ENCODE results near the gene ABCD3. TPM values are rescaled to one million over a fixed set of nuclear protein-coding genes. Genes with fewer than 3 reads are reported as not detected.

The ABCD3 gene
- polyA plus RNA-seq, 1 of the 3 experiments (the other 2 are of a cell fraction): 6.5 TPM

DNA sequence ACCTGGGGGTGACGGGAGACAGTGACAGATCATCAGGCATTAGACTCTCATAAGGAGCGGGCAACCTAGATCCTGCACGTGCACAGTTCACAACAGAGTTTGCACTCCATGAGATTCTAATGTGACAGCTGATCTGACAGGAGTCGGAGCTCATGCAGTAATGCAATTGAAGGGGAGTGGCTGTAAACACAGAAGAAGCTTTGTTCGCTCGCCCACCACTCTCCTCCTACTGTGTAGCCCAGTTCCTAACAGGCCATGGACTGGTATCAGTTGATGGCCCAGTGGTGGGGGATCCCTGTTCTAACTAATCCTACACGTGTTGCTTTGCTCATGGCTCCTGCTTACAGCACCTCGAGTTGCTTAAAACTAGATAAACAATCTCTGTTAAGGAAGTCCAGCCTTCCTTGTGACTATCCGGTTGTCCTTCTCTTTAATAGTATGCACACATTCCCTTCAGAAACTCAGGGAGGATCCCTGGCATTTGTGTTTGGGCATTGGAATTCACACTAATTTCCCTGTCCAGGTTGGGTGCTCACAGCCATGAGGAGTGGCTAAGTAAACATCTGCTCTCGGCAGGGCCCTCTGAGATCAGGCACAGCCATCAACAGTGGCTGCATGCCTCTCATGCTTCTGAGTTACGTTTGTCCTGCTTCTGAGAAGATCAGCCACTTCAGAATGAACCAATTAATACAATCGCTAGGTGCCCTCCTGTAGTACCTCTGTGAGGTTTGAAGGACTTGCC is 144.5 kb downstream of the ABCD3 start:
- Histone ChIP-seq H4K20me1 (ENCODE audit: insufficient read depth) (no peaks in the 10 kb centered on the region), H3K27me3 (ENCODE audit: insufficient read depth) (no peaks in the 10 kb centered on the region), H3K9me3 (no peaks in the 10 kb centered on the region), H3K27ac (ENCODE audit: low read depth in 2 of 2, low read length in 1 of 2) (no peak overlapping the region), H3F3A (replicated peaks; ENCODE audit: insufficient read depth) (no peaks in the 10 kb centered on the region), H3K9me2 (no peaks in the 10 kb centered on the region), H3K4me1 (ENCODE audit: control insufficient read depth in 1 of 2, insufficient read depth in 2 of 2, low read depth in 1 of 2, low read length in 1 of 2) (no peaks in the 10 kb centered on the region), H2AFZ (ENCODE audit: low read depth) (no peak overlapping the region), H3K9ac (no peak overlapping the region), H3K4me3 (ENCODE audit: low read depth in 2 of 2, low read length in 1 of 2) (no peak overlapping the region), H3K36me3 (replicated peaks in 1 of 2; ENCODE audit: control insufficient read depth in 1 of 2, insufficient read depth in 2 of 2, low read length in 1 of 2) (no peaks in the 10 kb centered on the region), H3K79me2 (ENCODE audit: insufficient read depth) (no peaks in the 10 kb centered on the region), H3K4me2 (no peak overlapping the region)
- WGBS (ENCODE audit: low lambda C conversion rate): 67% methylated on average over 11 of the region's 12 CpGs
- ChIA-PET CTCF (interaction anchor here (0.8 kb wide), 1 partner anchor 13 kb away, joined by 3 read pairs; no protein-coding TSS in a partner anchor), POLR2A (no interaction called here)
- DNase-seq: no peak
- no peak for TF ChIP-seq MXI1 (IDR thresholded peaks at IDR 0.05; ENCODE audit: low read depth, low read length)
- no peak for TF ChIP-seq SMC3 (IDR thresholded peaks at IDR 0.05; ENCODE audit: low read depth, low read length)
- no peak for TF ChIP-seq TCF12 (IDR thresholded peaks at IDR 0.05)
- TF ChIP-seq, protein P1, sequence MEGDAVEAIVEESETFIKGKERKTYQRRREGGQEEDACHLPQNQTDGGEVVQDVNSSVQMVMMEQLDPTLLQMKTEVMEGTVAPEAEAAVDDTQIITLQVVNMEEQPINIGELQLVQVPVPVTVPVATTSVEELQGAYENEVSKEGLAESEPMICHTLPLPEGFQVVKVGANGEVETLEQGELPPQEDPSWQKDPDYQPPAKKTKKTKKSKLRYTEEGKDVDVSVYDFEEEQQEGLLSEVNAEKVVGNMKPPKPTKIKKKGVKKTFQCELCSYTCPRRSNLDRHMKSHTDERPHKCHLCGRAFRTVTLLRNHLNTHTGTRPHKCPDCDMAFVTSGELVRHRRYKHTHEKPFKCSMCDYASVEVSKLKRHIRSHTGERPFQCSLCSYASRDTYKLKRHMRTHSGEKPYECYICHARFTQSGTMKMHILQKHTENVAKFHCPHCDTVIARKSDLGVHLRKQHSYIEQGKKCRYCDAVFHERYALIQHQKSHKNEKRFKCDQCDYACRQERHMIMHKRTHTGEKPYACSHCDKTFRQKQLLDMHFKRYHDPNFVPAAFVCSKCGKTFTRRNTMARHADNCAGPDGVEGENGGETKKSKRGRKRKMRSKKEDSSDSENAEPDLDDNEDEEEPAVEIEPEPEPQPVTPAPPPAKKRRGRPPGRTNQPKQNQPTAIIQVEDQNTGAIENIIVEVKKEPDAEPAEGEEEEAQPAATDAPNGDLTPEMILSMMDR (IDR thresholded peaks at IDR 0.05): no peak
- TF ChIP-seq, protein P2, sequence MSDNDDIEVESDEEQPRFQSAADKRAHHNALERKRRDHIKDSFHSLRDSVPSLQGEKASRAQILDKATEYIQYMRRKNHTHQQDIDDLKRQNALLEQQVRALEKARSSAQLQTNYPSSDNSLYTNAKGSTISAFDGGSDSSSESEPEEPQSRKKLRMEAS (IDR thresholded peaks at IDR 0.05; ENCODE audit: low read depth): no peak
- TF ChIP-seq, protein P3, sequence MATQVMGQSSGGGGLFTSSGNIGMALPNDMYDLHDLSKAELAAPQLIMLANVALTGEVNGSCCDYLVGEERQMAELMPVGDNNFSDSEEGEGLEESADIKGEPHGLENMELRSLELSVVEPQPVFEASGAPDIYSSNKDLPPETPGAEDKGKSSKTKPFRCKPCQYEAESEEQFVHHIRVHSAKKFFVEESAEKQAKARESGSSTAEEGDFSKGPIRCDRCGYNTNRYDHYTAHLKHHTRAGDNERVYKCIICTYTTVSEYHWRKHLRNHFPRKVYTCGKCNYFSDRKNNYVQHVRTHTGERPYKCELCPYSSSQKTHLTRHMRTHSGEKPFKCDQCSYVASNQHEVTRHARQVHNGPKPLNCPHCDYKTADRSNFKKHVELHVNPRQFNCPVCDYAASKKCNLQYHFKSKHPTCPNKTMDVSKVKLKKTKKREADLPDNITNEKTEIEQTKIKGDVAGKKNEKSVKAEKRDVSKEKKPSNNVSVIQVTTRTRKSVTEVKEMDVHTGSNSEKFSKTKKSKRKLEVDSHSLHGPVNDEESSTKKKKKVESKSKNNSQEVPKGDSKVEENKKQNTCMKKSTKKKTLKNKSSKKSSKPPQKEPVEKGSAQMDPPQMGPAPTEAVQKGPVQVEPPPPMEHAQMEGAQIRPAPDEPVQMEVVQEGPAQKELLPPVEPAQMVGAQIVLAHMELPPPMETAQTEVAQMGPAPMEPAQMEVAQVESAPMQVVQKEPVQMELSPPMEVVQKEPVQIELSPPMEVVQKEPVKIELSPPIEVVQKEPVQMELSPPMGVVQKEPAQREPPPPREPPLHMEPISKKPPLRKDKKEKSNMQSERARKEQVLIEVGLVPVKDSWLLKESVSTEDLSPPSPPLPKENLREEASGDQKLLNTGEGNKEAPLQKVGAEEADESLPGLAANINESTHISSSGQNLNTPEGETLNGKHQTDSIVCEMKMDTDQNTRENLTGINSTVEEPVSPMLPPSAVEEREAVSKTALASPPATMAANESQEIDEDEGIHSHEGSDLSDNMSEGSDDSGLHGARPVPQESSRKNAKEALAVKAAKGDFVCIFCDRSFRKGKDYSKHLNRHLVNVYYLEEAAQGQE (IDR thresholded peaks at IDR 0.05; ENCODE audit: low read depth, low read length): no peak
- no peak for TF ChIP-seq POLR2AphosphoS5 (IDR thresholded peaks at IDR 0.05; ENCODE audit: low read depth, low read length)
- TF ChIP-seq TAF1 (IDR thresholded peaks at IDR 0.05; ENCODE audit: borderline replicate concordance, low read depth, low read length): no peak
- TF ChIP-seq FOSL2 (IDR thresholded peaks at IDR 0.05; ENCODE audit: borderline replicate concordance, low read depth): no peak

DNA sequence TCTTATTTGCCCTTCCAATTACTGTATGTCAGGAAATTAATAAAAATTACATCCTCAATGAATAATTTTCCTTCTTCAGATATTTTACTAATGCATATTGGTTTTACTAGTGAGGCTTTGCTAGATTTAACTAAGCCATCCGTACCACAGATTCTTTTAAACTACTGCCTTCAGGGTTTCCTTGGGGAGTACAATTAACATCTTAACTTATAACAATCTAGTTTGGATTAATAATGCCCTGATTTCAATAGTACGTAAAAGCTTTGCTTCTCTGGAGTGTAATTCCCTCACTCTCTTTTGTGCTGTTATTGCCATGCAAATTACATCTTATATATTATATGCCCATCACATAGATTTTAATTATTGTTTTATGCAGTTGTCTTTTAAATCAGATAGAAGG is 147.7 kb downstream of the ABCD3 start:
- H2AFZ ChIP-seq (ENCODE audit: low read depth): no peak overlapping the region
- no peaks in the 10 kb centered on the region for H3K79me2 ChIP-seq (ENCODE audit: insufficient read depth)
- TF ChIP-seq RAD21 (IDR thresholded peaks at IDR 0.05; ENCODE audit: low read length) (no peak), TEAD4 (IDR thresholded peaks at IDR 0.05; ENCODE audit: borderline replicate concordance, insufficient read depth) (no peak), RCOR1 (IDR thresholded peaks at IDR 0.05; ENCODE audit: low read length) (no peak), YY1 (IDR thresholded peaks at IDR 0.05; ENCODE audit: low read depth) (no peak), FOSL2 (IDR thresholded peaks at IDR 0.05; ENCODE audit: borderline replicate concordance, low read depth) (no peak)
- TF ChIP-seq, protein P3 (IDR thresholded peaks at IDR 0.05; ENCODE audit: low read depth, low read length): no peak
- TF ChIP-seq, protein P4, sequence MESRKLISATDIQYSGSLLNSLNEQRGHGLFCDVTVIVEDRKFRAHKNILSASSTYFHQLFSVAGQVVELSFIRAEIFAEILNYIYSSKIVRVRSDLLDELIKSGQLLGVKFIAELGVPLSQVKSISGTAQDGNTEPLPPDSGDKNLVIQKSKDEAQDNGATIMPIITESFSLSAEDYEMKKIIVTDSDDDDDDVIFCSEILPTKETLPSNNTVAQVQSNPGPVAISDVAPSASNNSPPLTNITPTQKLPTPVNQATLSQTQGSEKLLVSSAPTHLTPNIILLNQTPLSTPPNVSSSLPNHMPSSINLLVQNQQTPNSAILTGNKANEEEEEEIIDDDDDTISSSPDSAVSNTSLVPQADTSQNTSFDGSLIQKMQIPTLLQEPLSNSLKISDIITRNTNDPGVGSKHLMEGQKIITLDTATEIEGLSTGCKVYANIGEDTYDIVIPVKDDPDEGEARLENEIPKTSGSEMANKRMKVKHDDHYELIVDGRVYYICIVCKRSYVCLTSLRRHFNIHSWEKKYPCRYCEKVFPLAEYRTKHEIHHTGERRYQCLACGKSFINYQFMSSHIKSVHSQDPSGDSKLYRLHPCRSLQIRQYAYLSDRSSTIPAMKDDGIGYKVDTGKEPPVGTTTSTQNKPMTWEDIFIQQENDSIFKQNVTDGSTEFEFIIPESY (IDR thresholded peaks at IDR 0.05; ENCODE audit: borderline replicate concordance, low read depth): no peak
- no peaks in the 10 kb centered on the region for H3K9me2 ChIP-seq
- H3K4me1 ChIP-seq (ENCODE audit: control insufficient read depth in 1 of 2, insufficient read depth in 2 of 2, low read depth in 1 of 2, low read length in 1 of 2): no peaks in the 10 kb centered on the region
- H3F3A ChIP-seq (replicated peaks; ENCODE audit: insufficient read depth): no peaks in the 10 kb centered on the region
- no peaks in the 10 kb centered on the region for H3K36me3 ChIP-seq (replicated peaks in 1 of 2; ENCODE audit: control insufficient read depth in 1 of 2, insufficient read depth in 2 of 2, low read length in 1 of 2)
- H3K9ac ChIP-seq: no peak overlapping the region
- H3K4me2 ChIP-seq: no peak overlapping the region
- no peak overlapping the region for H3K4me3 ChIP-seq (ENCODE audit: low read depth in 2 of 2, low read length in 1 of 2)
- H3K27me3 ChIP-seq (ENCODE audit: insufficient read depth): no peaks in the 10 kb centered on the region
- H3K27ac ChIP-seq (ENCODE audit: low read depth in 2 of 2, low read length in 1 of 2): no peak overlapping the region
- DNase-seq: no peak
- 71% methylated on average over 2 of the region's 2 CpGs for WGBS (ENCODE audit: low lambda C conversion rate)
- H3K9me3 ChIP-seq: no peaks in the 10 kb centered on the region
- CTCF ChIA-PET: no interaction called here
- no peaks in the 10 kb centered on the region for H4K20me1 ChIP-seq (ENCODE audit: insufficient read depth)
- POLR2A ChIA-PET: no interaction called here
